AG04450 (cell line): ENCODE results near the gene MAP2K5. TPM values are rescaled to one million over a fixed set of nuclear protein-coding genes. Genes with fewer than 3 reads are reported as not detected.

Experiments
- CTCF ChIA-PET: fragments of 300-600, 350-600 bp; formaldehyde crosslinking; extraction: SDS; loops from one replicate; lab custom pipeline; 2022; ENCODE audit warnings: antibody characterized with exemption, inconsistent platforms; lab: Charles Lee
- POLR2A ChIA-PET: fragments of 350-600 bp; formaldehyde crosslinking; extraction: SDS; loops from one replicate; lab custom pipeline; 2021; ENCODE audit warnings: antibody characterized with exemption, inconsistent platforms; lab: Yijun Ruan, JAX
- DNase-seq: peaks from one replicate; pipeline ENCODE4 v3.0.0-alpha.2; 2011; ENCODE audit warnings: low read depth, low spot score
- H3K27ac ChIP-seq: one replicate; pipeline ENCODE4 v1.5.1; 2012; ENCODE audit warnings: low read depth, low read length, control low read depth
- H3K27me3 ChIP-seq: one replicate; pipeline ENCODE4 v1.6.0; 2012; ENCODE audit warnings: low read length; ENCODE audit not compliant: control insufficient read depth, insufficient read depth
- H3K4me3 ChIP-seq: 2 replicates; pipeline ENCODE4 v1.5.1; 2011; ENCODE audit warnings: mild to moderate bottlenecking, low read depth, low read length, control low read depth
- H3K9me3 ChIP-seq: 2 replicates; pipeline ENCODE4 v1.5.1; 2012; ENCODE audit warnings: low read length; ENCODE audit not compliant: control insufficient read depth, insufficient read depth
- polyA plus RNA-seq: library from polyadenylated mRNA; depleted of rRNA; stranded (reverse); fragments of >200 nt; gene quantifications from 2 replicates; pipeline ENCODE4 v1.2.3, GENCODE V29; 2011
- TF ChIP-seq, protein P1 (sequence below): IDR thresholded peaks from 2 replicates; pipeline ENCODE4 v1.5.1; 2011; ENCODE audit warnings: low read depth, low read length, control low read depth, inconsistent platforms

Gene MAP2K5
- polyA plus RNA-seq, 1 experiment = 5.4 TPM

DNA sequence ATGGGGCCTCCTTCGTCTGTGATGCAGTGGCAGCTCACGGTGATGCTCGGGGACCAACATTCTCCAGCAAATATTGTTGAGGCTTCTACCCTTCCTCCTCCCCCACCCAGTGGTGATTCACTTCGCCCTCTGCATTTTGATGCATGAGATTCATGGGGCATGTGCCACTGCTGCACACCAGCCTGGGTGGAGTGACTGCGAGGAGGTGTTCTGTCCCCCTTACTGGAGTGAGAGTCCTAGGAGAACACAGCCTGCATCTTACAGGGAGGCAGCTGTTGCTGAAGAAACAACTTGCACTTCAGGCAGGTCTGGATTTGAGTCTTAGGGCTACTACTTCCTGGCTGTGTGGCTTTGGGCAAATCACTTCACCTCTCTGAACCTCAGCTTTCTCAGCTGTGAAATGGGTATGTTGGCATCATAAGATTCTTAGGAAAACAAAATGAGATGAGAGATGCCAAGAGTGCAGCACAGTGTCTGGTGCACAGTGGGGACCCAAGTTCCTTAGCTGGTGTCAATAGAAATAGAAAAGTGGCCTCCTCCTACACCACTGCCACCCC lies 272.6 kb downstream of the MAP2K5 start:
- peaks cover 60% of the 10 kb centered on the region for H3K27me3 ChIP-seq
- CTCF ChIA-PET = interaction anchor here (1.3 kb wide), 1 partner anchor 21 kb away, joined by 3 read pairs; no protein-coding TSS in a partner anchor
- H3K9me3 ChIP-seq = peaks cover 2% of the 10 kb centered on the region; the same call in 1 of the 2 replicates
- POLR2A ChIA-PET = interaction anchor here (1.2 kb wide), 1 partner anchor 70 kb away, joined by 3 read pairs; no protein-coding TSS in a partner anchor
- no peak overlapping the region for H3K4me3 ChIP-seq
- no peak overlapping the region for H3K27ac ChIP-seq
- no peak for DNase-seq
- TF ChIP-seq, protein P1, sequence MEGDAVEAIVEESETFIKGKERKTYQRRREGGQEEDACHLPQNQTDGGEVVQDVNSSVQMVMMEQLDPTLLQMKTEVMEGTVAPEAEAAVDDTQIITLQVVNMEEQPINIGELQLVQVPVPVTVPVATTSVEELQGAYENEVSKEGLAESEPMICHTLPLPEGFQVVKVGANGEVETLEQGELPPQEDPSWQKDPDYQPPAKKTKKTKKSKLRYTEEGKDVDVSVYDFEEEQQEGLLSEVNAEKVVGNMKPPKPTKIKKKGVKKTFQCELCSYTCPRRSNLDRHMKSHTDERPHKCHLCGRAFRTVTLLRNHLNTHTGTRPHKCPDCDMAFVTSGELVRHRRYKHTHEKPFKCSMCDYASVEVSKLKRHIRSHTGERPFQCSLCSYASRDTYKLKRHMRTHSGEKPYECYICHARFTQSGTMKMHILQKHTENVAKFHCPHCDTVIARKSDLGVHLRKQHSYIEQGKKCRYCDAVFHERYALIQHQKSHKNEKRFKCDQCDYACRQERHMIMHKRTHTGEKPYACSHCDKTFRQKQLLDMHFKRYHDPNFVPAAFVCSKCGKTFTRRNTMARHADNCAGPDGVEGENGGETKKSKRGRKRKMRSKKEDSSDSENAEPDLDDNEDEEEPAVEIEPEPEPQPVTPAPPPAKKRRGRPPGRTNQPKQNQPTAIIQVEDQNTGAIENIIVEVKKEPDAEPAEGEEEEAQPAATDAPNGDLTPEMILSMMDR = no peak

DNA sequence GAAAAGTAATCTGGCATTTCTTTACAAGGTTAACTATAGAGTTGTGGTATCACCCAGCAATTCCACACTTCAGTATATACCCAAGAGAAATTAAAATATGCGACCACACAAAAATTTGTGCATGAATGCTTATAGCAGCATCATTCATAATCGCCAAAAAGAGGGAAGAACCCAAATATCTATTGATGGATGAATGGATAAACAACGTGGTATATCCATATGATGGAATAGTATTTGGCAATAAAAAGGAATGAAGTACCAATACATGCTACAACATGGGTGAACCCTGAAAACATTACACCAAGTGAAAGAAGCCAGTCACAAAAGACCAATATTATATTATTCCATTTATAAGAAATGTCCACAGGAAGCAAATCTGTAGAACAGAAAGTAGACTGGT lies 274.2 kb downstream of the MAP2K5 start:
- CTCF ChIA-PET = no interaction called here
- DNase-seq = no peak
- peaks cover 6% of the 10 kb centered on the region; the same call in 1 of the 2 replicates for H3K9me3 ChIP-seq
- TF ChIP-seq, protein P1 = no peak
- no peak overlapping the region for H3K4me3 ChIP-seq
- H3K27ac ChIP-seq = no peak overlapping the region
- POLR2A ChIA-PET = no interaction called here
- H3K27me3 ChIP-seq = peaks cover 73% of the 10 kb centered on the region

DNA sequence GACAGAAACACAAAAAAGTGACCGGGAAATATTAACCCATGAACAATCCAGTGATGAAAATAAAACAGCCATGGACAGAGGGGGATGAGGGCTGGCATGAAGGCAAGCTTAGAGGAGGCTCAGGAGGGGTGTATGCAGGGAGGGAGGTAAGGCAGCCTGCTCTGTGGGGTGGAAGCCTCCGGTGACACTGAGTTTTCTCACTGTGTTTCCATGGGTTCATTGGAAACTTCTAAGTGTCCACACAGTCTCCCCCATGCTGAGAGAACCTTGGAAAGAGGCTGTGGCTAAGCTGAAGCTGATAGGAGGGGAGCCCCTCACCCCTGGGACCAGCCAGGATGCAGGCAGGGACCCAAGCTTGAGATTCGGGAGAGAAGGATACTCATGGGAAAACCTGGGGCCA lies 276.0 kb downstream of the MAP2K5 start:
- TF ChIP-seq, protein P1 = no peak
- no peak for DNase-seq
- ChIA-PET CTCF (no interaction called here), POLR2A (no interaction called here)
- peaks cover 76% of the 10 kb centered on the region for H3K27me3 ChIP-seq
- no peak overlapping the region for H3K4me3 ChIP-seq
- peaks cover 14% of the 10 kb centered on the region; the same call in 1 of the 2 replicates for H3K9me3 ChIP-seq
- H3K27ac ChIP-seq = no peak overlapping the region

DNA sequence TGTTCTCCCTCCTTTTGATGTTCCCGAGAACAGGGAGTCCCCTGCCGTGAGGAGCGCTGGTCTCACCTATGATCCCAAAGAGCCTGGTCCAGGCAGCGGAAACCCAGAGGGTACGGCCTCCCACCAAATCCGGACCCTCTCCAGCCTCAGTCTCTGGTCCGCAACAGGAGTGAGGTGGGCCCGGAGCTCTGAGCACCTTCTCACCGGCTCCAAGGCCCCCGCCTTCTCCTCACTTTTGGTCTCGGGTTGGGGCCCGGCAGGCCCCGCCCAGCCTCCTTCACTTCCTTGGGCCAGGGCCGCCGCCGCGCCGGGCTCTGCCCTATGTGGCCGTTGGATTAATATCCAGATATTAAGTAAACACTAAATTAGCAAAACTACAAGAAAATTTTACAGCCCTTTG lies 277.1 kb downstream of the MAP2K5 start:
- CTCF ChIA-PET = no interaction called here

More for the DNA sequence above, 277.1 kb downstream of the MAP2K5 start:
- Histone ChIP-seq H3K27me3 (peaks cover 87% of the 10 kb centered on the region), H3K9me3 (peaks cover 14% of the 10 kb centered on the region; the same call in 1 of the 2 replicates), H3K27ac (no peak overlapping the region), H3K4me3 (no peak overlapping the region)
- no peak for DNase-seq
- POLR2A ChIA-PET = no interaction called here
- TF ChIP-seq, protein P1 = no peak
